Measurements from ENCODE around the gene CDK14.

Gene CDK14

DNA sequence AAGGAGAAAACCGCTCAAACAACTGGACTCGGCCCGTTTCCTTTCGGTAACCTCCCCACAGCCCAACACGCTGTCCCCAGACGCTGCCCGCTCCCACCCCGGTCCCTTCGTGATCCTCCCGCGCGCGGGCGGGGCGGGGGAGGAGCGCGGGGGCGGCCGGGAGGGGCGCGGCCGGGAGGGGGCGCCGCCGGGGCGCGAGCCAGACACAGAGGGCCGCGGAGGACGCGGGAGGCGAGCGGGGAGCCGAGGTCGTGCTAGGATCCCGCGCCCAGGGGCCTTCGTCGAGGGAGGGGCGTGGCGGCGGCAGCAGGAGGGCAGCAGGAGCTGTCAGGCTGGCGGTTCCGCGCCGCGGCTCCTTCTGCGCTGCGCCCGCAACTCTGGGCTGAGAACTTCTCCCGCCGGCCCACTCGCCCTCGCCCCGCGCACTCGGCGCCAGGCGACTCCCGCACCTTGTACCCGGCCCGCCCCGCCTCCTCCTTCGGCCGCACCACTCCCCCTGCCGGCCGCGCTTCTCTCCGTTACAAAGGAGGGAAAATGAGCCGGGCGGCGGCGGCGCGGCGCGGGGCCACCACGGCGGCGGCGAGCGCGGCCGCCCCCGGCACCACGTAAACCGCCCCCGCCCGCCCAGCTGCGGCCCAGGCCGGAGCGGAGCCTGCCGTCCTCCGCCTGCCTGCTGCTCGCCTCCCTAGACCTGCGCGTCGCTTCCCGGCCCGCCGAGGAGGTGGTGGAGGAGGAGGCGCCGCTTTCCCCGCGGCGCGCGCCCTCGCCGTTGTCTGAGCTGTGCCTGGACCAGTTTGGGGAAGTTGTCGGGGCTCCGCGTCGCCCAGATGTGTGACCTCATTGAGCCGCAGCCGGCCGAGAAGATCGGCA is at the start of gene CDK14:
CDK14 (plus strand) TSS at position 521 of the 870 bp plus-strand sequence; CDS start at position 828, 307 bp downstream.
- peak; percentile 71 for DNase-seq

GRCh38 chr7:90551036-90551435 is 45.1 kb upstream of the CDK14 start:
- DNase-seq: no peak

DNA sequence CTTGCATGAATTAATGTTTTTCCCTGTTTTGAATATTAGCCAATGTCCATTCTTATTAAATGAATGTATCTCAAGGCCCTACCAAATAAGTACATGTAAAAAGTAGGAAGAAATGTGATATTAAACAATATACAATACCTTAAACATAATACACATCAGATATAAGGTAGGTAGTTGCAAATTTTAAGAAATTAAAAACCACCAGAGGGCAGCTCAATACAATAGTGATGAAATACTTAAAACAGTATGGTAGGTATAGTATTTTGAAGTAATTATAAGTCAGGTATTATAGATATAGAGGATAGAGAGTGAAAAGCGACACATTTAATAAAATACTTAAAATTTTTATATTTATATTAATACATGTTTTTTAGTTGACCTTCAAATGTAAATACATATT is 43.6 kb upstream of the CDK14 start:
- no peak for DNase-seq

GRCh38 chr7:90560730-90561129 is 35.4 kb upstream of the CDK14 start:
- DNase-seq: no peak

DNA sequence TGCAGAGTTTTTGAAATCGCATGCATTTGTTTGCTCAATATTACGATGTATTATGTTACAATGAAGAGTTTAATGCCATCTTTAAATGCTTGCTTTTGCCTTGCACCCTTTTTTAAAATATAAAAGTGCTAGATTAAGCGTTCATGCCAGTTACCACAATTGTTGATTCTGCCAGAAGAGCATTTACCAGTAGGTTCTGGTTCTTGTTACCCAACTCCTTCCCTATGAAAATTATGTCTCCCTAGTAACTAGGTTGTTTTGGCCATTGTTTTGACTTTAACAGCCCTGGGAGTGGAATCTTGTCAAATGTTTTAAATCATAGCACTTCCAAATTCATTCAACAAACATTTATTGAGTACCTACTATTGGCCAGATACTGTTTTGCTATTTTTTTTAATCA is 32.8 kb upstream of the CDK14 start:
- DNase-seq: no peak

DNA sequence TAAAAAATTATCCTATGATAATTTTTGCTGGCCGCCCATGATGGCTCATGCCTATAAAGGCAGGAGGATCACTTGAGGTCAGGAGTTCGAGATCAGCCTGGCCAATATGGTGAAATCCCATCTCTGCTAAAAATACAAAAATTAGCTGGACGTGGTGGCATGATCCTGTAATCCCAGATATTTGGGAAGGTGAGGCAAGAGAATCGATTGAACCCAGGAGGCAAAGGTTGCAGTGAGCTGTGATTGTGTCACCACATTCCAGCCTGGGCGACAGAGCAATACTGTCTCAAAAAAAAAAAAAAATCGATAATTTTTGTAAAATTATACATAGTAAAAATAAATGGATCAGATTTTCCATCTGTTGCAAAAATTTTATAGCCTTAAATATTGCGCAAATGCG is 31.7 kb upstream of the CDK14 start:
- DNase-seq: no peak

DNA sequence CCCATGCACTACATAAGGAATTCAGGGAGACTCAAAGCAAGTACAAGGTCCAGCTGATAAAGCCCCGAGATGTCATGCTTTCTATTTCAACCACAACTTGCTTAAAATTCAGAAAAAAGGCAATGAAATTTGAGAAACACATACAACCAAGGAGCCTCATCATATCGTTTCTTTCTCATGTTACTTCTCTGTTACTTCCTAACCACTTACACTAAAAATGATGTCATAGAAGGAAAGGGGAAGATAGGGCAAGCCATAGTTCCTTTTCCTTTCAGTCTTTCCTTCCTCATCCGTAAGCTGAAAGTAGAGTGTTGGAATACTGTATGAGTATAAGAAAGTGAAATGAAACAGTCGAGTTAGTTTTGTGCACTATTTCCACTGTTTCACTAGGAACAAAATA is 27.9 kb upstream of the CDK14 start:
- DNase-seq: no peak

DNA sequence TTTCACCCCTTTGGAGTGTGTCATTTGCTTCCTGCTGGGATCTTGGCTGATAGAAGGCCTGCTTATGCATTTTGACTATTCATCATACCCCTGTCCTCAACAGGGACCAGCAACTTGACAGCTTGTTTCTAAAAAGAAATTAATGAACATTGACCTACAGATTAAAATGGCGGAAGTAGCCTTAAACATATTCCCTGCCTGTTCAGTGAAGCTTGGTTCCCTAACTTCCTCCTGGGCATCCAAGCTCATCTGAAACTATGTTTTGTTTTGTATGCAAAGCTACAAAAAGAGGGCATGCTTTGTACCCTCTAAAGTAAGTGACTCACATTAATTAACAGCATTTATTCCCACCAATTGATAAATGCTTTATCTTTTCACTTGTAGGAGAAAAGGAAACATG is 26.8 kb upstream of the CDK14 start:
- DNase-seq: no peak

GRCh38 chr7:90570373-90570959 is 25.7 kb upstream of the CDK14 start:
- no peak for DNase-seq

DNA sequence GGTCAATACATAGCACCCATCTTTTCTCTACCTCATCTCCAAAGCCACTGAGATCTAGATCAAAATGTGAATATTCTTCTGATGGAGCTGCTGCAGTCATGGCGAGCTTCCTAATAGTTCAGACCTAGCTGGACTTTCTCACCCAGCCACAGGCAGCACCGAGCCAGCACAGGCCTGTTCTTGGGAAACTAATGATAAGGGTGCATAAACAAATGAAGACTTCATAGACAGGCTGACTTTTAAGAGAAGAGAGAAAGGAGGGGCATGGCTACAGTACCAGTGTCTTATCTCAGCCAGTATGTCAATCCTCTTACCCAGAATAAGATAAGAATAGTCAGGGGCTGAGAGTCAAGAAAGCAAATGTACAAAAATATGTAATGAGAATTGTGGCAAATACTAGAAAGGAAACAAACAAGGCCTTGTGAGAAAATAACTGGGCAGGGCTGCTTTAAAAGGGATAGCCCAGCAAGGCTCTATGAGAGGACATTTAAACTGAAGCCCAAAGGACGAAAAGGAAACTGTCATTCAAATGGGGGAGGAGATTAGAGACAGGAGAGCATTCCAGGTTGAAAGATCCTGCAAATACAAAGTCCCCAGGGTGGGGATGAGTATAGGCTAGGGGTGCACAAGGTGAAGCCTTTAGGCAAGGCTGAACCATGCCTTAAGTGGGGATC is 21.8 kb upstream of the CDK14 start:
- DNase-seq: no peak

DNA sequence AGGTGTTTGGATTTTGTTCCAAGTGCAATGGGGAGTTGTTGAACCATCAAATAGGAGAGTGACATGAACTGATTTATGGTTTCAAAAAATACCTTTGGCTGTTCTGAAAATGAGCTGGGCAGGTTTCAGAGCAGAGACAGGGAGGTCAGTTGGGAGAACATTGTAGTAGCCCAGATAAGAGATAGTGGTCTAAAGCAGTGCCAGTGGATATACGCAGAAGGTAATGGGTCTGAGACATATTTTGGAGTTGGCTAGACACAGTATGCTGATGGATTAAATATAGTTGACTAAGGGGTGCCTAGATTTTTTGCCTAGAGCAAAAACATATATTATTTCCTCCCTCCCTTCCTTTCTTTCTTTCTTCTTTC is 21.3 kb upstream of the CDK14 start:
- DNase-seq: no peak

GRCh38 chr7:90579181-90579688 is 16.9 kb upstream of the CDK14 start:
- no peak for DNase-seq

DNA sequence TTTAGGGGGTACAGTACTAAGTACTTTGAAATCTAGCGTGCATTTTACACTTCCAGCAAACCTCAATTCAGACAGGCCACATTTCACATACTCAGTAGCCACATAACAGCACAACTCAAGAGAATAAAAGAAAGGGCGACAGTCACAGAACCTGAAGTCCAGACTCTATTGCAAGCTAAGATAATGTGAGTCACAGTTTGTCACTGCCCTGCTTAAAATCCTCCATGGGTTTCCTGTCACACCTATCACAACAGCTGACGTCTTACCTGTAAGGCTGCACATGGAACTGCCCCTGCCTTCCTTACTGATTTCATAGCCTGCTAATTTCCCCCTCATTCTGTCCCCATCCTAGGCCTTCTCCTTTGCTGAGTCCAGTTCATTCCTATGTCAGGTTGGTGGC is 16.1 kb upstream of the CDK14 start:
- DNase-seq: no peak

DNA sequence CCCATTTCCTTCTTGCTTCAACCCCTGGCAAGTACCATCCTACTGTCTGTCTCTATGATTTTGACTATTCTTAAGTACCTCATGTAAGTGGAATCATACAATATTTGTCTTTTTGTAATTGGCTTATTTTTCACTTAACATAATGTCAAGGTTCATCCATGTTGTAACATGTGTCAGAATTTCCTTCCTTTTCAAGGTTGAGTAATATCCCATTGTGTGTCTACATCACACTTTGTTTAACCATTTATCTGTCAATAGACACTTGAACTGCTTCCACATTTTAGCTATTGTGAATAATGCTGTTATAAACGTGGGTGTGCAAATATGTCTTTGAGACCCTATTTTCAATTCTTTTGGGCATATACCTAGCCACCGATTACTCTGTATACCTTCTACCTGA is 14.0 kb upstream of the CDK14 start:
- DNase-seq: no peak

- no peak for DNase-seq
These were observed 11.7 kb upstream of the CDK14 start for GRCh38 chr7:90584378-90584777.

DNA sequence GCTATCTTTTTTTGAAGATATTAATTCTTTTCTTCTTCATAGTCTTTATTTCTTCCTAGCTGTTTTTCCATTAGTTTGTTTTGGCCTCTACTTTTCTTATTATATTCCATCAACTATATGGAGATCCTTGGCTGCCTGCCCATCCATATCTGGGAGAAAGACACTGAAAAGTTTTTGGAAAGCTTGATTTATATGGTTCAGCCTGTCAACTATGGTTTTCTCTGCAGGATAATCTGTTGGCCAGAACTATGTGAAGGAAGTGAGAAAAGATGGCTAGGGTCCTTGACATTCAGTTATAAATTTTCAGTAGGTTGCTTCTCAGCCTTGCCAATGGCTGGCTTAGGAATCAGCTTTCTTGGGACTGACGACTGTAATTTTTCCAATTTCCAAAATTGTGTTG is 10.0 kb upstream of the CDK14 start:
- no peak for DNase-seq

- DNase-seq: no peak
These were observed 8.4 kb upstream of the CDK14 start for GRCh38 chr7:90587766-90588165.

DNA sequence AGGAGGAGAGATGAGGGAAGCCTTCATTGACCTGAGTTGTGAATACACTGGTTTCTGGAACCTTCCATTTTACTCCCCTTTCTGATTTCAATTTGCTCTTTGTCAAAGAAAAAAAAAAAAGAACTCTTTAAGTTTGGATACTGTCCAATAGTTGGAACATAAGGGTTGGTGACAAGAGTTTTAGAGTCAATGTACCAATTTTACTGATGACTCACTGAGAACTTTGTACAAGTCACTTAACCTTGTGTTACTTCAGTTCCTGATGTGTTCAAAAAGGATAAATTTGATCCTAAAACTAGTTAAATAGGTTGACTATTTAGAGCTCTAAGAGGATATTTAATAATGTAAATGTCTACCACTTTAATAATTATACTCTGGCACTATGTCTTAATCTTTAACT is 4.1 kb upstream of the CDK14 start:
- DNase-seq: no peak

DNA sequence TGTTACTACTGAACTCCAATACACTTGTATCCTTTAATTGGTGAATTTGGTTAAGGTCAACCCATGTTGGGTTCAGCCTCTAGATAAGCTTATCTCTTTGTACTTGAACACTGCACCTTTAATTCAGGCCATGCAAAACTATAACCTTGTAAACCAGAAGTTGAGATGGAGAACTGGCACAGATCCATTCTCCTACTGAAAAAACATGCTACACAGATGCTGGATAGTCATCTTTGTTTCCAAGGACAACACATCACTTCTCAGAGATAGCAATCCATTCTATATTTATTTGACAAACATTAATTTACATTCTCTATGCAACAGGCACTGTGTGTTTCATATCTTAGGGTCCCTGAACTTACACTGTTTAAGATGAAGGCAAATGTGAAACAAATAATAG is 2.9 kb upstream of the CDK14 start:
- no peak for DNase-seq

- DNase-seq: no peak
These were observed 1.3 kb upstream of the CDK14 start for GRCh38 chr7:90594751-90595317.

DNA sequence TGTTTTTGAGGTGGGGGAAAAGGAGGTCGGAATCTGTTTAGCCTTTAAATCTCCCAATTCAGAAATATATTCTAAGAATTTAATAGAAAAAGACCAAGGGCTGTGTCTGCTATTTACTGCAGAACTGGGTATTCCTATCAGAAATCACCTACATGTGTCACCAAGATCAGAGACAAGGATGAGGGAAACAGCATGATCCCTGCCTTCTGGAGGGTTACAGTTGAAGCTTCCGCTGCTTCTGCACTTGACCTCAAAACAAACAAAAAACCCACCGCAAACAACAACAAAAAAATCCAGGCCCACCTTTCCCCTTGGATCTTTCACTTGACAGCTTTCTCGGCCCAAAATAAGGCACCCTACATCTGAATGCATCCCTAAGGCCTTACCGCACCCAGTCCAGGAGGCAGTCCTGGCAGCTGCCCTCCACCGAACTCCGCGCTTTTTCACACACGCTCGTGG is 750 bp upstream of the CDK14 start:
- DNase-seq: no peak

DNA sequence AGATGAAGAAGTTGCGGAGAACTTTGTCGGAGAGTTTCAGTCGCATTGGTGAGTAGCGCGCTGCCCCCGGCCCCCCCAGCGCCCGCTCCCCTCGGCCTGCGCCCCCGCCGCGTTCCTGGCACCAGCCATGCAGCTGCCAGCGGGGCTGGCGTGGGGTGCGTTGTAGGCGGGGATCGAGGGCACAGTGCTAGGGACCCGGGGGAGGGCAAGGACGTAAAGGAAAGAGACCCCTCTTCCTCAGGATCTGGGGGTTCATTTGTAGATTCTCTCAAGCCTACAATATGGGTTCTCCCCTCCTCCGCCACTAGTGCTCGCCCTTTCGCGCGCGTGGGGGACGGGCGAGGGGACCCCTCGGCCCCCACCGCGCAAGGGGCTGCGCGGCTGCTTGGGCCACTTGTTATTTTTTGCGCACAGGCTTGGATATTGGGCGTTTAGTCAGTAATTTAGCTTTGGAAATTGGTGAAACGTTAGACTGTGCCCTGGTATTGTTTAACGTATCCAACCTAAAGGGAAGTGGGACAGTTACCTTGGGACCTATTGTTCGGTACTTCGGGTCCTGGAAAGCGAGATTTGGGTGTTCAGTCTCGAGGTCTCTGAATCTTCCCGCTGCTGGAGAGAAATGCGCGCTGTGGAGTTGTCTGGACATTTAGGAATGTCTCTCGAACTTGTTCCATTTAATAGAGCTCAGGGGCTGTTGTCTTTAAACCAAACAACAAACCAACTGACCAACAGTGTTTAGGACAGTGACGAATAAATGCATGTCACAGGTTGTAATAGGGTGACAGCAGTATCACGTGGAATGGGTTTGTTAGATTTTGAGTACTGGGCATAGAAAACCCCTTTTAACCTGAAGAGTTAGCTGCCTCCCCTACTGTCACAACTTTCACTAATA is 796 bp downstream of the CDK14 start:
- DNase-seq: no peak
